GM21723 (cell line): Measurements from ENCODE around the gene EEFSEC.

Experiments used
- ATAC-seq: cut with Tn5 transposase; IDR thresholded peaks from one replicate; pipeline ENCODE4 v1.9.1; 2021; ENCODE audit warnings: mild to moderate bottlenecking, moderate library complexity; ENCODE audit not compliant: unreplicated experiment

EEFSEC gene

GRCh38 chr3:128153156-128154041 is at the start of gene EEFSEC:
TSS of gene EEFSEC (plus strand) at chr3:128153481. CDS start at chr3:128153508, 27 bp downstream.
- ATAC-seq, result peak; percentile 79

- no peak for ATAC-seq
These were observed 45.4 kb upstream of the EEFSEC start for GRCh38 chr3:128107834-128108233.

GRCh38 chr3:128111147-128111546 is 42.1 kb upstream of the EEFSEC start:
- no peak for ATAC-seq

GRCh38 chr3:128112357-128112968 is 40.8 kb upstream of the EEFSEC start:
- ATAC-seq, result no peak

GRCh38 chr3:128113817-128114794 is 39.2 kb upstream of the EEFSEC start:
- peak; percentile 63 for ATAC-seq

GRCh38 chr3:128122013-128122412 is 31.3 kb upstream of the EEFSEC start:
- ATAC-seq, result no peak

GRCh38 chr3:128123156-128123537 is 30.1 kb upstream of the EEFSEC start:
- no peak for ATAC-seq

GRCh38 chr3:128123538-128124368 is 29.5 kb upstream of the EEFSEC start, which contains the start of gene RUVBL1:
TSS of gene RUVBL1 (minus strand) at chr3:128123812. CDS start at chr3:128123724, 88 bp downstream.
- peak; percentile 98 for ATAC-seq

- ATAC-seq, result no peak
These were observed 26.0 kb upstream of the EEFSEC start for GRCh38 chr3:128127236-128127635.

GRCh38 chr3:128128251-128128650 is 25.0 kb upstream of the EEFSEC start:
- ATAC-seq, result no peak

- ATAC-seq, result no peak
These were observed 21.2 kb upstream of the EEFSEC start for GRCh38 chr3:128131897-128132646.

- ATAC-seq, result no peak
These were observed 19.9 kb upstream of the EEFSEC start for GRCh38 chr3:128133273-128133883.

- ATAC-seq, result no peak
These were observed 9.8 kb upstream of the EEFSEC start for GRCh38 chr3:128143496-128143895.

- ATAC-seq, result no peak
These were observed 8.6 kb upstream of the EEFSEC start for GRCh38 chr3:128144512-128145187.

GRCh38 chr3:128145279-128145678 is 8.0 kb upstream of the EEFSEC start:
- ATAC-seq, result no peak

- ATAC-seq, result no peak
These were observed 7.1 kb upstream of the EEFSEC start for GRCh38 chr3:128146201-128146600.

- no peak for ATAC-seq
These were observed 3.6 kb upstream of the EEFSEC start for GRCh38 chr3:128149650-128150049.

GRCh38 chr3:128151758-128152274 is 1.5 kb upstream of the EEFSEC start:
- no peak for ATAC-seq
